OCI-LY3 (cell line): Measurements from ENCODE around the gene FHIP2A.
"Not testable (repeated sequence)": the region's sequence is repeated elsewhere in the genome, so short reads cannot be mapped to it uniquely, and the experiment has no call there.

ENCODE experiments used
- H2AFZ ChIP-seq: fragments of 200-600, 300-600 bp; shearing (Covaris generic); 2 replicates; pipeline ENCODE4 v1.6.0; 2014; ENCODE audit warnings: antibody characterized with exemption, low read depth, low read length
- H3K27ac ChIP-seq: fragments of 200-600, 300-600 bp; sonication (generic); 2 replicates; pipeline ENCODE4 v1.5.1; 2014; ENCODE audit warnings: mild to moderate bottlenecking, low read length, moderate library complexity, mixed read lengths
- H3K27me3 ChIP-seq: fragments of 200-600, 300-600 bp; sonication (generic); 2 replicates; pipeline ENCODE4 v1.6.1; 2014; ENCODE audit warnings: low read depth, low read length, mixed read lengths
- H3K36me3 ChIP-seq: fragments of 200-600, 300-600 bp; sonication (generic); replicated peaks from 2 replicates; pipeline ENCODE3; 2014; ENCODE audit warnings: low read depth, low read length, mixed read lengths
- H3K4me1 ChIP-seq: fragments of 300-600, 200-600 bp; sonication (generic); 2 replicates; pipeline ENCODE4 v1.6.1; 2014; ENCODE audit warnings: low read length, mixed read lengths
- H3K4me2 ChIP-seq: fragments of 200-600, 300-600 bp; sonication (generic); 2 replicates; pipeline ENCODE4 v1.6.1; 2014; ENCODE audit warnings: low read length, mixed read lengths
- H3K4me3 ChIP-seq: fragments of 300-600, 200-600 bp; sonication (generic); 2 replicates; pipeline ENCODE4 v1.5.1; 2014; ENCODE audit warnings: antibody characterized with exemption, mild to moderate bottlenecking, low read length, moderate library complexity
- H3K79me2 ChIP-seq: fragments of 300-600, 200-600 bp; shearing (Covaris generic); 2 replicates; pipeline ENCODE4 v1.6.1; 2014; ENCODE audit warnings: mild to moderate bottlenecking, low read length, mixed read lengths
- H3K9ac ChIP-seq: fragments of 300-600, 200-600 bp; shearing (Covaris generic); 2 replicates; pipeline ENCODE4 v1.6.0; 2014; ENCODE audit warnings: mild to moderate bottlenecking, low read length, moderate library complexity
- H3K9me3 ChIP-seq: fragments of 200-600, 300-600 bp; shearing (Covaris generic); 2 replicates; pipeline ENCODE4 v1.6.1; 2014; ENCODE audit warnings: low read length, mixed read lengths; ENCODE audit not compliant: insufficient read depth
- H4K20me1 ChIP-seq: fragments of 200-600, 300-600 bp; sonication (generic); 2 replicates; pipeline ENCODE4 v1.6.1; 2016; ENCODE audit warnings: low read length, mixed read lengths; ENCODE audit not compliant: insufficient read depth
- EZH2phosphoT487 ChIP-seq: fragments of 200-600 bp; shearing (Covaris generic); IDR thresholded peaks from 2 replicates; pipeline ENCODE4 v1.6.1; 2018; ENCODE audit warnings: antibody characterized with exemption, mixed run types, low read depth
- TF ChIP-seq, protein P1 (sequence below): fragments of 200-600, 300-600 bp; sonication (generic); IDR thresholded peaks from 2 replicates; pipeline ENCODE4 v1.5.1; 2014; ENCODE audit warnings: antibody characterized with exemption, low read length, low read depth

Gene FHIP2A

GRCh38 chr10:114854906-114855305 lies 33.3 kb downstream of the FHIP2A start:
- Histone ChIP-seq H3K79me2 (no peaks in the 10 kb centered on the region), H3K4me3 (no peak overlapping the region), H3K27me3 (no peaks in the 10 kb centered on the region), H3K9me3 (no peaks in the 10 kb centered on the region), H3K9ac (no peak overlapping the region), H2AFZ (no peak overlapping the region), H3K4me1 (no peaks in the 10 kb centered on the region), H4K20me1 (no peaks in the 10 kb centered on the region), H3K27ac (no peak overlapping the region), H3K36me3 (peaks cover 22% of the 10 kb centered on the region), H3K4me2 (no peak overlapping the region)
- no peak for TF ChIP-seq EZH2phosphoT487
- TF ChIP-seq, protein P1, sequence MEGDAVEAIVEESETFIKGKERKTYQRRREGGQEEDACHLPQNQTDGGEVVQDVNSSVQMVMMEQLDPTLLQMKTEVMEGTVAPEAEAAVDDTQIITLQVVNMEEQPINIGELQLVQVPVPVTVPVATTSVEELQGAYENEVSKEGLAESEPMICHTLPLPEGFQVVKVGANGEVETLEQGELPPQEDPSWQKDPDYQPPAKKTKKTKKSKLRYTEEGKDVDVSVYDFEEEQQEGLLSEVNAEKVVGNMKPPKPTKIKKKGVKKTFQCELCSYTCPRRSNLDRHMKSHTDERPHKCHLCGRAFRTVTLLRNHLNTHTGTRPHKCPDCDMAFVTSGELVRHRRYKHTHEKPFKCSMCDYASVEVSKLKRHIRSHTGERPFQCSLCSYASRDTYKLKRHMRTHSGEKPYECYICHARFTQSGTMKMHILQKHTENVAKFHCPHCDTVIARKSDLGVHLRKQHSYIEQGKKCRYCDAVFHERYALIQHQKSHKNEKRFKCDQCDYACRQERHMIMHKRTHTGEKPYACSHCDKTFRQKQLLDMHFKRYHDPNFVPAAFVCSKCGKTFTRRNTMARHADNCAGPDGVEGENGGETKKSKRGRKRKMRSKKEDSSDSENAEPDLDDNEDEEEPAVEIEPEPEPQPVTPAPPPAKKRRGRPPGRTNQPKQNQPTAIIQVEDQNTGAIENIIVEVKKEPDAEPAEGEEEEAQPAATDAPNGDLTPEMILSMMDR = no peak

- Histone ChIP-seq H3K9ac (no peak overlapping the region), H3K36me3 (peaks cover 18% of the 10 kb centered on the region), H4K20me1 (no peaks in the 10 kb centered on the region), H3K4me2 (no peak overlapping the region), H2AFZ (no peak overlapping the region), H3K4me1 (no peaks in the 10 kb centered on the region), H3K79me2 (no peaks in the 10 kb centered on the region), H3K4me3 (no peak overlapping the region), H3K27ac (no peak overlapping the region), H3K9me3 (no peaks in the 10 kb centered on the region), H3K27me3 (no peaks in the 10 kb centered on the region)
- TF ChIP-seq EZH2phosphoT487 = no peak
- TF ChIP-seq, protein P1 = no peak
These were observed 34.4 kb downstream of the FHIP2A start for GRCh38 chr10:114855776-114856543.

DNA sequence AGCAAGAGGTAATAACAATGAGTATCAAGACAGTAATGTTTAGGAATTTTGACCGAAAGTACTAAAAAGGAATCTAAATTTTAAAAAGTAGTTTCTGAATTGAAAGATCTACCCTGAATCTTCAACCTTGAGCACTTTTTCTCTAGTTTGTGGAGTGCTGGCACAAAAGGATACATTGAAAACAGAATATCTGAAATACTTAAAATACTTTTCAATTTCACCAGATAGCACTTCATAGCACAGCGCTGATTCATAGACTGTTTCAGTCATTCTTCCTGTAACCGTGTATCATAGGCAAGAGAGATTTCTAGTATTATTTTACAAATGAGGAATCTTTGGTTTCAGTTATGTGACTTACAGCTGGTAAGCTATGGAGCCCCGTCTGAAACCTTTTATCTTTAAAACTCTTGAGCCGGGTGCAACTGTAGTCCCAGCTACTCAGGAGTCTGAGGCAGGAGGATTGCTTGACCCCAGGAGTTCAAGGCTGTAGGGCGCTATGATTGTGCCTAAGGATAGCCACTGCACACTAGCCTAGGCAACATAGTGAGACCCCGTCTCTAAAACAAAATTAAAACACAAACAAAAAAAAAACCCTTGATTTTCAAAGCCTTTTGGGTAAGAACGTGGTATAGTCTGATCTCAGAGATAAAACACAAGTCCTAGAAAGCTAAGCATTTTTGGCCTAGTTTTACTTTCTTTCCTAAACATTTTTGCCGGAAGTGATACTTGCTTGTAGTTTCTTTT lies 35.1 kb downstream of the FHIP2A start:
- Histone ChIP-seq H3K4me1 (no peaks in the 10 kb centered on the region), H3K9ac (no peak overlapping the region), H3K79me2 (no peaks in the 10 kb centered on the region), H3K9me3 (no peaks in the 10 kb centered on the region), H3K4me3 (no peak overlapping the region), H3K36me3 (peaks cover 25% of the 10 kb centered on the region), H3K4me2 (no peak overlapping the region), H3K27ac (no peak overlapping the region), H4K20me1 (no peaks in the 10 kb centered on the region), H2AFZ (no peak overlapping the region), H3K27me3 (no peaks in the 10 kb centered on the region)
- no peak for TF ChIP-seq EZH2phosphoT487
- TF ChIP-seq, protein P1 = no peak

DNA sequence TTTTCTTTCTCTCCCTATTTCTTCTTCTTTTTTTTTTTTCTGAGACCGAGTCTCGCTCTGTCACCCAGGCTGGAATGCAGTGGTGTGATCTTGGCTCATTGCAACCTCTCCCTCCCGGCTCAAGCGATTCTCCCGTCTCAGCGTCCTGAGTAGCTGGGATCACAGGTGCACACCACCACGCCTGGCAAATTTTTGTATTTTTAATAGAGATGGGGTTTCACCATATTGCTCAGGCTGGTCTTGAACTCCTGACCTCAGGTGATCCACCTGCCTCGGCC lies 35.6 kb downstream of the FHIP2A start:
- not testable (repeated sequence) for H3K79me2 ChIP-seq, H3K27ac ChIP-seq, H4K20me1 ChIP-seq, H3K4me1 ChIP-seq, H3K4me3 ChIP-seq, H2AFZ ChIP-seq, H3K27me3 ChIP-seq, H3K9me3 ChIP-seq, H3K4me2 ChIP-seq, H3K9ac ChIP-seq
- peaks cover 25% of the 10 kb centered on the region for H3K36me3 ChIP-seq
